SU-DHL-6 (cell line): ENCODE measurements around the gene GALNT9.

Experiments used
- H2AFZ ChIP-seq: fragments of 200-600 bp; sonication (generic); 2 replicates; pipeline ENCODE4 v1.6.1; 2014; ENCODE audit warnings: low read depth, mild to moderate bottlenecking, moderate library complexity, mixed read lengths, antibody characterized with exemption, low read length; ENCODE audit not compliant: severe bottlenecking
- H3F3A ChIP-seq: fragments of 200-600 bp; shearing (Covaris generic); 2 replicates; pipeline ENCODE4 v1.6.0; 2016; ENCODE audit warnings: antibody characterized with exemption, mild to moderate bottlenecking; ENCODE audit not compliant: insufficient read depth
- H3K27ac ChIP-seq: fragments of 200-600 bp; sonication (generic); 2 replicates; pipeline ENCODE4 v1.5.1; 2016; ENCODE audit warnings: low read depth, mild to moderate bottlenecking, low read length, moderate library complexity, mixed read lengths
- H3K27me3 ChIP-seq: fragments of 200-600 bp; sonication (generic), shearing (Covaris generic); 2 replicates; pipeline ENCODE4 v1.6.0; 2014; ENCODE audit warnings: mild to moderate bottlenecking, low read length
- H3K36me3 ChIP-seq: fragments of 200-600 bp; sonication (generic); 2 replicates; pipeline ENCODE4 v1.6.1; 2014; ENCODE audit warnings: mild to moderate bottlenecking, low read length, mixed read lengths
- H3K4me2 ChIP-seq: fragments of 300-600, 200-600 bp; shearing (Covaris generic), sonication (generic); 2 replicates; pipeline ENCODE4 v1.6.0; 2014; ENCODE audit warnings: low read length, low read depth, mild to moderate bottlenecking; ENCODE audit not compliant: poor library complexity, severe bottlenecking
- H3K4me3 ChIP-seq: fragments of 200-600 bp; sonication (generic); 2 replicates; pipeline ENCODE4 v1.5.1; 2014; ENCODE audit warnings: antibody characterized with exemption, low read length, mild to moderate bottlenecking, mixed read lengths; ENCODE audit not compliant: insufficient read depth, poor library complexity, severe bottlenecking
- H3K79me2 ChIP-seq: fragments of 200-600 bp; sonication (generic); 2 replicates; pipeline ENCODE4 v1.6.1; 2014; ENCODE audit warnings: mild to moderate bottlenecking, low read length, moderate library complexity; ENCODE audit not compliant: insufficient read depth
- H3K9ac ChIP-seq: fragments of 200-600 bp; sonication (generic); 2 replicates; pipeline ENCODE4 v1.7.0; 2014; ENCODE audit warnings: mild to moderate bottlenecking, low read length
- H3K9me2 ChIP-seq: fragments of 200-600 bp; sonication (generic); replicated peaks from 2 replicates; pipeline ENCODE4 v1.6.1; 2014; ENCODE audit warnings: low read length; ENCODE audit not compliant: insufficient read depth
- H3K9me3 ChIP-seq: fragments of 200-600 bp; sonication (generic); 2 replicates; pipeline ENCODE4 v1.6.1; 2014; ENCODE audit warnings: low read length, mixed read lengths; ENCODE audit not compliant: insufficient read depth
- H4K20me1 ChIP-seq: fragments of 200-600 bp; sonication (generic); 2 replicates; pipeline ENCODE4 v1.6.1; 2014; ENCODE audit warnings: low read depth, mild to moderate bottlenecking, antibody characterized with exemption, low read length, moderate library complexity, mixed read lengths
- CTCF ChIP-seq: fragments of 200-600 bp; sonication (generic); IDR thresholded peaks from one replicate; pipeline ENCODE4 v1.5.1; 2017; ENCODE audit warnings: antibody characterized with exemption, mild to moderate bottlenecking, low read length, moderate library complexity; ENCODE audit not compliant: insufficient read depth, poor library complexity, severe bottlenecking
- EZH2phosphoT487 ChIP-seq: fragments of 200-600 bp; sonication (generic), shearing (Covaris generic); conservative IDR thresholded peaks from 2 replicates; pipeline ENCODE4 v1.6.1; 2018; ENCODE audit warnings: mild to moderate bottlenecking, antibody characterized with exemption, low read length, moderate library complexity, mixed read lengths

GALNT9 gene

GRCh38 chr12:132189378-132190011, 139.9 kb downstream of the GALNT9 start:
- peak overlapping the region; percentile 72 for H3K4me2 ChIP-seq
- no peaks in the 10 kb centered on the region for H3K79me2 ChIP-seq
- peak overlapping the region; percentile 53 for H3K9ac ChIP-seq
- H2AFZ ChIP-seq = peak overlapping the region; percentile 95
- no peak for TF ChIP-seq CTCF
- TF ChIP-seq EZH2phosphoT487 = no peak
- H3K9me2 ChIP-seq = no peaks in the 10 kb centered on the region
- H3K9me3 ChIP-seq = peaks cover 12% of the 10 kb centered on the region; the same call in 1 of the 2 replicates
- H4K20me1 ChIP-seq = no peaks in the 10 kb centered on the region
- H3K4me3 ChIP-seq = peak overlapping the region; percentile 55
- H3F3A ChIP-seq = no peaks in the 10 kb centered on the region
- no peaks in the 10 kb centered on the region for H3K27me3 ChIP-seq
- H3K36me3 ChIP-seq = no peaks in the 10 kb centered on the region
- no peak overlapping the region for H3K27ac ChIP-seq

GRCh38 chr12:132188916-132189325, 140.5 kb downstream of the GALNT9 start:
- no peak overlapping the region for H3K27ac ChIP-seq

DNA sequence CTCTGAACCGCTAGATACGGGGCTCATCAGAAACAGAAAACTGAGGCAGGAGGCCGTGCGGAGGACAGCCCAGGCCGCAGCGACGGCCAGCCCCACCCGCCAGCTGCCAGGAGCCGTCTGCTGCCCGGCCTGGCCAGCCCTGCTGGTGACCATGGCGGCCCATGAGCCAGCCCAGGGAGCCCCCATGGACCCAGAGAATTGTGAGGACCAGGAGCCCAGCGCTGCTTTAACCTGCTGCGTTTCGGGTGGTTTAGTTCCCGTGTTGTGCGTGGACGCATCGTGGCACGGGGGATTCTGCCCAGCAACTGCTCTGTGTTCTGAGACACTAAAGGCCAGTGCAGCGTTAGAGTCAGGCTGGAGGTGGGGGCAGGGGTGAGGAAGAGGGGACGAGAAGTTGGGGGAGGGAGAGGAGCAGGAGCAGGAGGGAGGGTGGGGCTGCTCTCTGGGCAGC, 140.9 kb downstream of the GALNT9 start:
- Histone ChIP-seq H4K20me1 (no peaks in the 10 kb centered on the region), H3K36me3 (no peaks in the 10 kb centered on the region), H2AFZ (no peak overlapping the region), H3K27ac (no peak overlapping the region), H3F3A (no peaks in the 10 kb centered on the region), H3K9ac (no peak overlapping the region), H3K79me2 (no peaks in the 10 kb centered on the region), H3K4me3 (no peak overlapping the region), H3K27me3 (no peaks in the 10 kb centered on the region), H3K4me2 (no peak overlapping the region), H3K9me3 (peaks cover 3% of the 10 kb centered on the region; the same call in 1 of the 2 replicates), H3K9me2 (no peaks in the 10 kb centered on the region)
- TF ChIP-seq CTCF (no peak), EZH2phosphoT487 (no peak)

More at GRCh38 chr12:132188916-132189325, 140.5 kb downstream of the GALNT9 start:
- H3K27me3 ChIP-seq = no peaks in the 10 kb centered on the region
- H3K4me3 ChIP-seq = peak overlapping the region; percentile 55
- peak overlapping the region; percentile 53 for H3K9ac ChIP-seq
- H3K9me2 ChIP-seq = no peaks in the 10 kb centered on the region
- H4K20me1 ChIP-seq = no peaks in the 10 kb centered on the region
- H3K9me3 ChIP-seq = peaks cover 8% of the 10 kb centered on the region; the same call in 1 of the 2 replicates
- H2AFZ ChIP-seq = peak overlapping the region; percentile 95
- H3F3A ChIP-seq = no peaks in the 10 kb centered on the region
- no peaks in the 10 kb centered on the region for H3K79me2 ChIP-seq
- peak overlapping the region; percentile 72 for H3K4me2 ChIP-seq
- TF ChIP-seq CTCF (no peak), EZH2phosphoT487 (no peak)
- H3K36me3 ChIP-seq = no peaks in the 10 kb centered on the region
